Activated CD4-positive, CD25-positive, alpha-beta regulatory T cell treated with anti-CD3 and anti-CD28 coated beads, Interleukin-2, amount 50 U/mL, for 24 hours (primary cell): Measurements from ENCODE around the gene CYSLTR2.

Experiments
- ATAC-seq, 2 donors: fragments of 150-1000 bp; cut with Tn5 transposase; one replicate each; pipeline ENCODE4 v1.10.0; 2021; ENCODE audit warnings: mild to moderate bottlenecking in 1 of 2, moderate library complexity in 1 of 2

The CYSLTR2 gene, protein sequence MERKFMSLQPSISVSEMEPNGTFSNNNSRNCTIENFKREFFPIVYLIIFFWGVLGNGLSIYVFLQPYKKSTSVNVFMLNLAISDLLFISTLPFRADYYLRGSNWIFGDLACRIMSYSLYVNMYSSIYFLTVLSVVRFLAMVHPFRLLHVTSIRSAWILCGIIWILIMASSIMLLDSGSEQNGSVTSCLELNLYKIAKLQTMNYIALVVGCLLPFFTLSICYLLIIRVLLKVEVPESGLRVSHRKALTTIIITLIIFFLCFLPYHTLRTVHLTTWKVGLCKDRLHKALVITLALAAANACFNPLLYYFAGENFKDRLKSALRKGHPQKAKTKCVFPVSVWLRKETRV

GRCh38 chr13:48653472-48653939 is at the start of gene CYSLTR2:
TSS of gene CYSLTR2 (plus strand) at chr13:48653929. CDS start at chr13:48706818, 52,889 bp downstream.
- ATAC-seq, result peak; percentile 89 to 91

DNA sequence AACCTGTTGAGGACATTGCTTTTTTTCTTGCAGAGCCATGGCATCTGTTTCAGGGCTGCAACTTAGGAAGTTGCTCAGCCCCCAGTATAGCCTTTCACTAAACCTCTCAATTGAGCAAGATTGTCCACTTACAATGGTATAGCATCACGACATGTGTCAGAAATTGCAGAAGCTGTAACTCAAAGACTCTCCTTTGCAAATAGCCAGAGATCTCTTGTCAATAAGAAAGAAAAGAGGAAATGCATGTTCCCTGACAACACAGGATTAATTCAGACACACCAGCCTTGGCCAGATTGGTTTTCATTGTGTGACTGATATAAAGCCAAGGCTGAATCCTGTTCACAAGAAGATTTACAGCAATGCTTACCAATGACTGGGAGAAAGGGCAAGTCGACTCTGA is 38.7 kb upstream of the CYSLTR2 start:
- no peak for ATAC-seq

DNA sequence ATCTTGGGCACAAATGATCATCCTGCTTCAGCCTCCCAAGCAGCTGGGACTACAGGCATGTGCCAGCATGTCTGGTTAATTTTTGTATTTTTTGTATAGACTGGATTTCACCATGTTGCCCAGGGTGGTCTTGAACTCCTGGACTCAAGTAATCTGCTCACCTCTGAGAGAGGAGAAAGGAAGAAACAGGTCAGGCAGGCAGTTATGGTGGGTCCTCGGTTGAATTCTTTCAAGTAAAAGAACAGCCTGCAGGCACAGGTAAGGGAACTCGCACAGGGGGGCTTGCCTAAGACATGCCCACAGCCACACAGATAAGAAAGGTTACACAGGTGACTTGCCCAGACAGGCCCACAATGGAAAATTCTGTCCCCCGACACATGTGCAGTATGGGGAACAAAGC is 34.8 kb upstream of the CYSLTR2 start:
- no peak for ATAC-seq

DNA sequence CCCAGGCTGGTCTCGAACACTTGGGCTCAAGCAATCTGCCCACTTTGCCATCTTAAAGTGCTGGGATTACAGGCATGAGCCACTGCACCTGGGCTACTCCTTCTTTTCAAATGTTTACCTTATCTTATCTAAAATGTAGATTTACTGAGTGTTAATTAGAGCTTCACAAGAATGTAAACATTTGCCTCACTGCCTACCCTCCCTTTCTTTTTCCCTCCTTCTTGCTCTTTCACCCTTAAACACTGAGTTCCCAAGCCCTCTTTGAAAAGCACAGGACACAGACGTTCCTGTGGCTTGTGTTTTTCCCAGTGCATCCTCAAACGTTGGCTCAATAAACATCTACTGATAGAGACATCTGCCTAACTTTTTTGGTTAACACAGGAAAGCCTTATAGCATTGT is 32.7 kb upstream of the CYSLTR2 start:
- ATAC-seq, result no peak

DNA sequence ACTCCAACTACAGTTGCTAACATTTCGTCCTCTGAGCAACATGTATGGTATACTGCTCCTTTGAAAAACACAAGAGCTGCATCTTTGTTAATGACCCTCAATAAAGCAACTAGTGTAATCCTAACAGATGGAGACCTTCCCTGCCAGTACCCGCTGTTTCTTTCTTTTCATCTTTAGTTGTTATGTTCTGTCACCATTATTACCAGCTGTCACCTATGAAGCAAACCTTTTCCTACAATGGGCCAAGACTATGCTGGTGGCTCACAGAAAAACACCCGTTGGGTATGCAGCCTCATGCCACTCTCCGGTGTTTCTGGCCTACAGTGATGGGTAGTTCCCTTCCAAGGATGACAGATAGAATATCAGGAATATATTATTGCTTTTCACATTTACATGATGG is 29.7 kb upstream of the CYSLTR2 start:
- no peak for ATAC-seq

DNA sequence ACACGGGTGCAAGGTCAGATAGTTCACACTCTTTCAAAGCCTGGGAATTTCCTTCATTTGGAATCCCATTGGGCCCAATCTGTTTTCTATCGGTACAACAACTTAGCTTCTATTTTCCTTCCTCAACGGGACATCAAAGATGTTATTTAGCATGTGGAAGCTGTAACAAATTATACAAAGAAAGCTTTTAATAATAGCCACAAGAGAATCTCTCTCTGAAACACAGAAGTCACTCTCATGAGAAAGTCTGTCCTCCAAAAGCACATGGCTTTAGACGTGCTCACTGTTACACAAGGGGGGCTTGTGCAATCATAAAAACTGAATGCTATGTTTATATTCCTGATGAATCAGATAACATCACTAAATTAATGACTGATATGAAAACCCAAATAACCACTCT is 28.9 kb upstream of the CYSLTR2 start:
- ATAC-seq, result no peak

- no peak for ATAC-seq
Measured at GRCh38 chr13:48625413-48626076, 28.2 kb upstream of the CYSLTR2 start.

DNA sequence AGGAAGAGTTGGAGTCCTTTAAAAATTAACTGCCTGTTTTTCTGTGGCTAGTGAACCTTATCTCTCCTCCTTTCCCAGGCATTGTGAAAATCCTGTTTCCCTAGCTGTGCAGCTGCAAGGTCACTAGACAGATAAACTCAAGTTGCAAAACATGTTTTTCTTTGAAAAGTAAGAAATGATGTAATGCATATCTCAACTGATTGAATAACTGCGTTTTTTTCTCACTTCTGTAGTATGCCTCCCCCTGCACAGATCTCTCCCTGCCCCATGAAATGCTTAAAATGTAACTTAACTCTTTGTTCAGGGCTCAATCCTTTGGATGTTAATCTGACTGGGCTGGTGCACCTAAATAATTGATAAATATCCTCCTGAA is 27.7 kb upstream of the CYSLTR2 start:
- no peak for ATAC-seq

GRCh38 chr13:48626726-48627451 is 26.8 kb upstream of the CYSLTR2 start:
- ATAC-seq, result no peak

DNA sequence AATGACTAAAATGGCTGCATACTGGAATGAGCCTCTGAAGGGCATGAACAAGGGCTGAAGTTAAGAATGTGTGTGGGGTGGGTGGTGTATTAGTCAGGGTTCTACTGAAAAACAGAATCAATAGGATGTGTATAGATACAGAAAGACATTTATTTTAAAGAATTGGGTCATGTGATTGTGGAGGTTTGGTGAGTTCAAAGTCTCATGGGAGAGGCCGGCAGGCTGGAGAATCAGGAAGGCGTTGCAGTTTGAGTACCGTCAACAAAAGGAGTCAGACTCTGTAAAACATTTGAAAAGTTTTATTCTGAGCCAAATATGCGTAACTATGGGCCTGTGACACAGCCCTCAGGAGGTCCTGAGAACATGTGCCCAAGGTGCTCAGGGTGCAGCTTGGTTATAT is 24.5 kb upstream of the CYSLTR2 start:
- no peak for ATAC-seq

- ATAC-seq, result no peak
Measured at GRCh38 chr13:48630291-48630690, 23.4 kb upstream of the CYSLTR2 start.

- ATAC-seq, result no peak
Measured at GRCh38 chr13:48630773-48631172, 23.0 kb upstream of the CYSLTR2 start.

DNA sequence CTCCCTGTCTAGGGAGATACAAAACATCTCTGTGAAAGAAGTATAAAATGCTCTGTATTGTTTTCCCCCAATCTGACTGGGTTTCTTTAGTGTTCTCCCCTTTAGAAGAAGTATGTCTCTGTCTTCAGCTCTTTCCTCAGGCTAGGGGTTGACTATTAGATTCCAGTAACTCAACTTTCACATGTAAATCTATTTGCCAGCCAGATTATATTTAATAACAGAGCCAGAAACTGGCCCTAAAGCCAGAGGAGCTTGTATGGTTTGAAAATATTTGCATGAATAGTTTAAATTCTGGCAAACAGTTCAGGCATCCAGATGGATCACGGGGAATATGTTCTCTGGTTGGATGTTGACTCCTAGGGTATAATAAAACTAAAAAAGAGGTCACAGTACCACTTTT is 22.3 kb upstream of the CYSLTR2 start:
- no peak for ATAC-seq

- ATAC-seq, result no peak
Measured at GRCh38 chr13:48633700-48634099, 20.0 kb upstream of the CYSLTR2 start.

DNA sequence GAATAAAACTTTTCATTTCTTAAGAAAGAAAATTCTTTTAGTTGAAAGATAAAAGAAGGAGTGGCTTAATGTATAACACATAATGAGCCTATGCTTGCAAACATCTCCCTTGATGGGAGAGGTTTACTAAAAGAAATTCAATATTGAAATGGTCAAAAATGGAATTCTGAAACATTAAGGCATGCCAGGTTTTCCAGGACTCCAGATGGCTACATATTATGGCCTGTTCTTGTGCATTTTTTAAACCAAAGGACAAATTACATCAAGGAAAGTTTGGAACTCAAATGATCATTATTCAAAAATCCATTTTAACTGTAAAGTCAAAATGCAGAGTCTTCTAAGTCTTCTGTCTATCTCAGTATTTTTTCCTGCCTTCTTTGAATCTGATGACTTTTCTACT is 19.1 kb upstream of the CYSLTR2 start:
- no peak for ATAC-seq

DNA sequence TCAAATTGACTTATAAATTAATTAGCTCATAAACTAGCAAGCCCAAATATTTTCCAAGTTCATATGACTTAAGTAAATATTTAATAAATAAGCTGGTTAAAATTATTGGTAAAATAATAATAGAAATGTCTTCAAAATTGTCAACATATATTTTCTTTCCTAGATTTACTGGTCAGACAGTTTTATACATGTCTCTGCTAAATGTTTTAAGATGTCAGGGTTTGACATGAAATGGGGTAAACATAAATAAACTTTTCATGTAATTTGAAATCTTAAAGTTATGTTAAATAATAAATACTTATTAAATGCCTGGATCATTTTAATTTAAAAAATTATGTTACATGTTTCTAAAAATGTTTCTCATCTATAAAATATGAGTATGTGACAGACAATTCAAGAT is 18.3 kb upstream of the CYSLTR2 start:
- no peak for ATAC-seq

- no peak for ATAC-seq
Measured at GRCh38 chr13:48636550-48636949, 17.2 kb upstream of the CYSLTR2 start.

- no peak for ATAC-seq
Measured at GRCh38 chr13:48637601-48638000, 16.1 kb upstream of the CYSLTR2 start.

DNA sequence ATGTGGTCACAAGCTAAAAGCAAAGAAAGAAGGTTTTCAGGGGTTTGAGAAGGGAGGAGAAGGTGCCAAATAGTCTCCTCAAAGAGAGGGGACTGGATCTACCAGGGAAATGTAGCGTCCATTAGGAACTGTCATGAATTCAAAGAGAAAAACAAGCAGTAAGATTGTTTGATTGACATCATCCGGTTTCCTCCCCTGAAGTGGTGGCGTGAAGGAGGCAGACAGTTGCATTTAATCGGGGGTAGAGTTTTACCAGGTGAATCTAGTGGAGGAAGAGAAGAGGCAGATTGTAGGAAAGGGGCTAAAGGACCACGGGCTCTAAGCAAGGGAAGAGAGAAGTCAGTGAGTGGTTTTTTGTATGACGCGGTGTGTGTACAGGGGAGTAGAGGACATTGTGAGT is 13.0 kb upstream of the CYSLTR2 start:
- ATAC-seq, result no peak

DNA sequence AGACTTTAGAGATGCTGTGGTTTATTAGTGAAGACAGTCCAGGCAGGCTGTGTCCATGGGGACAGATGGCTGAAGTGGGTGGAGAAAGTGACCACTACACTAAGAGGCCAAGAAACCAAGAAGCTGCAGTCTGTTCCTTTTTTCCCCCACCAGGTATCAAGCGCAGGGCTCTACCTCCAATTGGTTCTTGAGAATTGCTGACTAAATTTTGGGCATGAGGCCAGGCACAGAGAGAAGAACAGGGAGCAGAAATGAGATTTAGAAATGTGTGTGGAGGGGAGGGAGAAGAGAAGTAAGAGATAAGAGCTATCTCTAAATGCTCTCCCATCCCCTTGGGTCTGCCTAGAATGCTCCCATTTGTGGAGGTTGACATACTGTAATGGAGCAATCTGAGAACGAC is 12.3 kb upstream of the CYSLTR2 start:
- no peak for ATAC-seq

GRCh38 chr13:48642061-48642460 is 11.7 kb upstream of the CYSLTR2 start:
- no peak for ATAC-seq

- no peak for ATAC-seq
Measured at GRCh38 chr13:48643159-48643558, 10.6 kb upstream of the CYSLTR2 start.

DNA sequence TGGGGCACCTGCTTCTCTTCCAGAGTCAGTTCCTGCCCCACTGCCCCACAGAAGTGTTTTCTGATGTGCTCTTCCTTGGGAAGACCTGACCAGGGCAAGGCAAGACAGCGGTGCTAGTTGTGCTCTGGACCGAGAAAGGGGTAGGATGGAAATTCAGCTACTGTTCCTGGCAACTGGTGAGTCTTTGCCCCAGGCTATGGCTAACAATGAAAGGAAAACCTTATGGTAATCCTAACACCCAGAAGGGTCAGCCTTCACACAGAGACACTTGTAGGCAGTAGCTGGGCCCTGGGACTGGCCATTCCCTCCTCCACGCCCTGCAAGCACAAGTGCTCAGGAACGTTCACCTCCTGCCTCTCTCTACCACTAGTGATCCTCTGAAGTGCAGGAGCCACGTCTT is 9.6 kb upstream of the CYSLTR2 start:
- ATAC-seq, result no peak

DNA sequence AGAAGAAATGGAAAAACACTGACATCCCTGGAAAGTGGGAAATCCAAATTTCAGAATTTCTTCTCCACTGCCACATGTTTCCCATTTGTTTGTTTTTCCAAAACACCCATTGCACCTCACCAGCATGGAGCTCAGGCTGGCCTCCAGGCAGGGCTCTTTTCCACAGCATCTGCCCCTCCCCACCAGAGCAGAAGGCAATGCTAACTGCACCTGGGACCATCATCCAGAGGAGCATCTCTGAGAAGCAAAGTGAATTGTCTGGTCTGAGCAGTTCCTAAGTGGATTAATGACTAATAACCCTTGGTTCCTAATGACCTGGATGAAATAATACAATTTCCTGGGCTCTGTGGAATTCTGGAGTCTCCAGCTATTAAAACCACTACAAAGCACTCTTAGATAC is 8.8 kb upstream of the CYSLTR2 start:
- ATAC-seq, result no peak
